ENCODE measurements around the gene AGO1.
A peak's percentile ranks its signal among the peaks of the same experiment; 100 is the strongest.
"Not testable (repeated sequence)": the region's sequence is repeated elsewhere in the genome, so short reads cannot be mapped to it uniquely, and the experiment has no call there.

AGO1 gene

DNA sequence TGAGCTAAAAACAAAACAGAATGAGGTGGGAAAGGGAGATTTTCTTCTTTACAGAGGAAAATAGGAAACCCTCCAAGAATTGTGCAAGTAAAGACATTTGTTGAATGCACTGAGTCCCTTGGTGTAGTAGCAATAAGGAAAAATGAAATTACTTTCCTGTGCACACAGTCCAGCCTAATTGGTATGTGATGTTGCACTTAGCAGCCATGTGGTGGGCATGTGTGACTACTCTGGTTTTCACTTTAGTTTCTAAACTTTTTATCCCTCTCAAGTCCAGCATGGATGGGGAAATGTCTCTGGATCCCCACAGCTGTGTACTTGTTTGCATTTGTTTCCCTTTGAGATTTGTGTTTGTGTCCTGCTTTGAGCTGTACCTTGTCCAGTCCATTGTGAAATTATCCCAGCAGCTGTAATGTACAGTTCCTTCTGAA is 40.8 kb downstream of the AGO1 start:
- no peak for DNase-seq

DNA sequence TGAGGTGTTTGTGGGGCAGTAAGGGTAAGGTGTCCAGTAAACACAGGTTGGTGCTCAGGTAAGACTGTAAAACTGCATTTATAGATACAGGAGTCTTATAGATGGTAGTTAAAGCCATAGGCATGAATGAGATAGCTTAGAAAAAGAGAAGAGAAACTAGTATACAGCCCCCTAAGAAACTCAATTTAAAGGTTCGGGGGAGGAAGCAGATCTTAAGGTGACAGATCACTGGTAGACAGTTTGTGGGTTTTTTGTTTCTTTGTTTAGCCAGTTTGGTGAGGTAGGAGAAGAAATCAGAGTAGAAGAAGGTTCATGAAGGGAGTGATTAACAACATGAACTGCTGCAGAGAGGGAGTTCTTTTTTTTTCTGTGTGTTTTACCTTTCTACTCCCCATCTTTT is 41.8 kb downstream of the AGO1 start:
- no peak for DNase-seq

DNA sequence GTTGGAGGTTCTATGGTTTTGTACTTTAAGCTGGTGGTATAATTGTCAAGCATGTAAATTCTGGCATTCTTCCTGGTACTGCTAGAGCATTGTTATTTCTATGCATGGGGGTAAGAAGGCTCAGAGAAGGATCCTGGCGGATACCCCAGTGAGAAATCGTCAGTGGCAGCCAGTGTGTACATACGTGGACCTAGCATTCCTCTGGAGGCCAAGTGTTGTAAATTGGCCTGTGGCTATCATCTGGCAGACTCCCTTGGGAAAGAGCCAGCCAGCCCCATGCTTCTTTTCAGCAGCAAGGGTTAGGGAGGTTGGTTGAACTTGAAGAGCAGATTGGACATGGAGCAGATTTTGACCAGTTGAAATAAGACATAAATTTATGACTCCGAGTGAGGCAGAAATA is 42.7 kb downstream of the AGO1 start:
- no peak for DNase-seq

DNA sequence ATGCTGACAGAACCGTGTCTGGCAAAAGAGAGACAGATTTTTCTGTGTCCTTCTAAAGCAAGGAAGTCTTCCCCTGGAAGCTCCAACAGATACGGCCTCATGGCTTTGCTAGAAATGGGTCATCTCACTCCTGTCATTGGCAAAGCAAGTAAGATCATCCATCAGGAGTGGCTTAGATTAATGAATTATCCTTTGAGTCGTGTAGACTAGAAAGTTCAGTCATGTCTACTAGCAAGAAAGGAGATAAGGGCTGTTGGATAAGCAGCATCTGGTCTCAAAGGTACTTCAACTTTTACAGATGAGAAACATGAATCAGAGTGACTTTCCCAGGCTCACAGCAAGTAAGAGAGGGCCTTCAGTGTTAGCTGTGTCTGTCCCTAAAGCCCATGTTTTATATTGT is 44.5 kb downstream of the AGO1 start:
- DNase-seq, result no peak

DNA sequence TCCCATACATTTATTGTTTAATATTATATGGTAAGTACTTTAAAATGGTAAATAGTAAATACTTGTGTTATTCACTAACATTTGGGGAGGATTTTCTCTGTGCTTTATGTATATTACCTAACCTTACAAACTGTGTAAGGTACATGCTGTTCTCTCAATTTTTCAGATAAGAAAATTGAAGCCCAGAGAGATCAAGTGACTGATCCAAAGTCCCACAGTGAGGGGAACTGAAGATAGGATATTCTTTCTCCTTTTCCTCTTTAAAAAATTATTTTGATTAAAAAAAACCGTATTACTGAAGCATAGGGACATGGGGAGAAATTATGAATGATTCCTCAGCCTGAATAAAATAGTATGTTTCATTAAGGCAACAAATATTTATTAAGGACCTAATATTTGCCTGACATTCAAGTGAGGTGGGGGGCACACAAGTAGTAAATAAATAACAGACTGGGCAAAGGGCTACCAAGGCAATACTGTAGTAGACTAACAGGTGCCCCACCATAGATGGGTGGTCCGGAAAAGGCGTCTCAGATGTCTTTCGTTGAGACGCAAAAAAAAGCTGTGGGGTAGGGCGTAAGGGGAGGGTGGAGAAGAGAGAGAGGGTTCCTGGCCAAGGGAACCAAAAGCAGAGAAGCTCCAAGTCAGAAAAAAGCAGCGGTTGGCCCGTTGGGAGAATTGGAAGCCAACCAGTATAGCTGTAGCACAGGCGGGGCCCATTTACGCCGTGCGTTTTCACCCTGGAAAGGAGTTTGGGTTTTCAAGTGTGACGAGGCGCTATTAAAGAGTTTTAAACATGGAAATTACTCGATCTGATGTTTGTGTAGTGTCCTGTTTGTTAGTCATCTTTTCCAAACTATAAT is 47.0 kb downstream of the AGO1 start:
- peak; percentile 64 to 77 (median 70) for DNase-seq

DNA sequence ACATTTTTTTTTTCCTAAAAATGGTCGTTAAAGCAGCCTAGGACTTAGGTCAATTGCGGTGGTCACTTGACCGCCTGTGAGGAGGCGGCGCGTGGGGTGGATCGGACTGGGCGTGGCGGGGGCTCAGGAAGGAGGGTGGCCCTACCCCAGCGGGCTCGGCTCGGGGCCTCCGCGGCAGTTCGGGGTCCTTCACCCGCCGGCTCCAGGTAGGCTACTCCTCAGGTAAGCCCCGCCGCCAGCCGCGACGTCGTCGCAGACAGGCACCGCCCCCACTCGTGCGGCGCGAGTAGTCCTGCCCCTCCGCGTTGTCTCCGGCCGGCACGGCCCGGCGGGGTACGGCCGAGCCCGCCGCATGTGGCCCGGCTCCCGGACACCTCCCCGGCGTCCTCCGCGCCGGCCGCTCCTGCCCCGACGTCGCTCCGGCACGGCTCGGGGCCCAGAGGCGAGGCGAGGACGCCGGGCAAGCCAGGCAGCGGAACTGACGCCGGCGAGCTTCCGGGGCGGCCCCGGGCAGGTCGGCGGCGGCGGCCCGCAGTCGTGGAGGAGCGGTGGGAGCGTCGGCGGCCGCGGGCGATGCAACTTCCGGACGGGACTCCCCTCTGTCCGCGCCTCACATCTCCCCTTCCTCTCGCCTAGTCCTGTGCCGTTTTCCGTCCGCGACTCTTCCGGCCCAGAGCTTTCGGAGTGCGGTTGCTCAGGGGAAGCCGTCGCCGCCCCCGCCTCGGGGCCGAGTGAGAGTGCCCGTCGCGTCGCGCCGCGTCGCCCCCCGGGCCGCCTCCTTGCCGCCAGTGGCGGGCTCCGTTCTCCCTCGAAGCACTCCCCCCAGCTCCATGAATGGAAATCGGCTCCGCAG is 47.8 kb downstream of the AGO1 start, which contains the start of gene AGO3:
Gene AGO3, plus strand, starts transcription at position 513 of the 853 bp plus-strand sequence. Its CDS starts 322 bp downstream, at position 835.
- DNase-seq, result peak; percentile 92 to 96 (median 94)

DNA sequence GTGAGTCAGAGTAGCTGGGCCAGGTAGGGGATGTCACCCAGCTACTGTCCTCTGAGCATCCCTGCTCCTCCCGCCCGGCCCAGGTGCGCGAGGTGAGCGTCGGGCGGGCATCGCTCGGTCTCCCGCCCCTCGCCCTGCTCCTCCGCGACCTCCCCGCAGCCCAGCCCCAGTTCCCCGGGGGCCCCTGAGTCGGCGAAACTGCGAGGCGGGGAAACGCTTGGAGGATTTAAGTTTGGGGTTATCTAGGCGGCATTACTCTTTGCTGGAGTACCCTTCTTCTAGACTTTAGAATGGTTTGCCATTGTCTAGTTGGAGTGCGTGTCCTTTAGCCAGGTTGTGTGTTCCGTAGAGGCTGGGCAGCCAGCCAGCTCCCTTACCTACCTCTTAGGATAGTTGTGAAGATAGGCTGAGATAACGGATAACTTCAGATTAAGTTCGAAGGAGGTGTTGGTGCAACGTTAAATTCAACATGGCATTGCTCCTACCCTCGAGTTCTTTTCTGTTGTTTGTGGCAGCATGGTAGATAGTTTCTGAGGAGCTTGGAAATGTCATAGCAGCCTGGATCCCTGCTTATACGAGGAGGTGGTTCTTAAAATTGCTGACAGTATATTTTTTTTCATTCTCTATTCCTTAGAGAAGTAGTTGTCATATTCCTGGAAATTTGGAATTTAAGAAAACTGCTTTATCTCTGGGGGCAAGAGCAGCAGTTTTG is 48.6 kb downstream of the AGO1 start:
- peak in 3 of 4 experiments; percentile 5 to 16 (median 7) for DNase-seq

DNA sequence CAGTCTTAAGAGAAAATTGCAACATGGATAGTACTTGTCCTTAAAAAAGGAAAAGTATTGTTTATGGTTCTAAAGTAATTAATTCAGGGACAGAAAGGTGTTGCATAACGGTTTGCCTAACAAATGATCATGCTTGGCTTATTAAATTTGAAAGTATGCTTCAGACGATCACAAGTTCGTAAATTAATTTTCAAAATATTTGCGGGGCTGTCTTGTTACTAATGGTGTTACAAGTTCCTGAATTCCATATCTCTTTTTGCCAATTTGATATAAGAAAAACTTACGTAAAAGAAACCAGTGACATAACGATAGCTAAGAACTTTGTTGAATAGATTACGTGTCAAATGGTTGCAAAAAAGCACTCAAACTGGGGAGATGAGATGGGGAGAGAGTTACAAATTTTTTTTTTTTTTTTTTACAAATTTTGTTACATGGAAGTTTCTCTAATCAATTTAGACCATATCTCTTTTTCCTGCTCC is 49.2 kb downstream of the AGO1 start:
- no peak for DNase-seq

DNA sequence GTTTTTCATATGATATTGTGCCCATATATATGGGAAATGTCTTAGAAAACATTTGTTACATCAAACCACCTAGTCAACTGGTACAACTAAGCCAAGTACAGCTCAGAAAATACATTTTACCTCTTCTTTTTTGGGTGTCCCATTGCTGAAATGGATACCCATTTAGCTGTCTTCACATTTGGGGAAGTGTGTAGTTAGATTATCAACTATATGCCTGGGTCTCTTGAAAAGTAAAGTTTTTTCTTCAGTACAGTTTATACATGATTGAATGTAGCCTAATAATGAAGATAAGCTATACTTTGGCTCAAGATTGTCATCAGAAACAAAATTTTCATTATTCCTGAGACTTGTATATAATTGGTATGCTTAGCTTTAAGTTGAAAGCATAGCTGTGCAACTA is 49.9 kb downstream of the AGO1 start:
- no peak for DNase-seq

DNA sequence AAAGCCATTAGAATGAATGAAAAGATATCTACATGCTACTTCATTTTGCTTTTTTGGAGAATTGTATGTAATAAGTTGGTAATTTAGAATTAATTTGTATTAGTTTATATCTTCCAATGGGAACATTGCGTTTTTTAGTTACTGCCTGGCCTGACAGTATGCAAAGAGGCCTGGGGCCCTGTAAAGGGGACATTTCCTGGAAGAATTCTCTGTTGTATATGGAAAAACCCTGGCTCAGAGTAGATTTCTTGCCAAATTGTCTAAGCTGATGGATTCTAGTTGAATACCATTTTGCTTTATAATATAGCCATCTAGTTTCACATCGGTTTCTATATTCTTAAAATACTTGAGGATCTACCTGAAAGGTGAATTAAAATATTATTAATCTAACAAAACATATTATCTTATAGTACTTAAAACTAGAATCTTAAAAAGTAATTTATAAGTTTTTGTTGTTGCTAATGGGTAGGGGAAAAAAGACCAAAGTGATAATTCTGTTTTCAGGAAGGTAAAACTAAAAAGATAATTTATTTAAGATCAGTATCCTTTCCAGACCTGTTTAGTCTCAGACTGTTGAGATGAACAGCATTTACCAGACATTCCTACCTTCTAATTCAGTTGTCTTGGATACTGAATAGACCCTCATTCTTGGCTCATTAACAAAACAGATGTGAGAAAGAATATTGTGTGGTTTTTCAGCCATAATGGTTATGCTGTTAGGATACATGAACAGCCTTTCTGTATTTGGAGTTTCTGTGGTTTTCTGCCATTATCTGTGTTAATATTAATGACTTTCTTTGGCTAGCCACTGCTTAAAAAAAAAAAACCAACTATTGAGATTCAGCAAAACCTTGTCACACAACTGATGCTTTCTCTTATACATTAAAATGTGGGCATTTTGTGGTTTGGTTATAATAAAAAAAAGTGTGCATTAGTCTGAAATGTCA is 52.7 kb downstream of the AGO1 start:
- DNase-seq, result no peak

DNA sequence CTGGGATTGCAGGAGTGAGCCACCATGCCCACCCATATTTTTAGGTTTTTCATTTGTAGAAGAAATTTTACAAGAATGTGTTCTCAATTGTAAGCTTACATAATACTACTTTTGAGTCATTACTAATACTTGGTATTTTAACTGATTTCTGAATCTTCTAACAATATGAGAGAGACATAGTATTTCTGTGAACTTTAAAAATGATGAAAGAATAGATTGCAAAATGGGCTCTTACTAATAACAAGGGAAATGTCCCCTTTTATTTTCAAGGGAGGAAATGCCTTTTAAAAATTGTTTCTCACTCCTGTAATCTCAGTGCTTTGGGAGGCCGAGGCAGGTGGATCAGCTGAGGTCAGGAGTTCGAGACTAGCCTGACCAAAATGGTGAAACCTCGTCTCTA is 53.8 kb downstream of the AGO1 start:
- peak in 2 of 4 experiments; percentile 69 to 70 for DNase-seq

DNA sequence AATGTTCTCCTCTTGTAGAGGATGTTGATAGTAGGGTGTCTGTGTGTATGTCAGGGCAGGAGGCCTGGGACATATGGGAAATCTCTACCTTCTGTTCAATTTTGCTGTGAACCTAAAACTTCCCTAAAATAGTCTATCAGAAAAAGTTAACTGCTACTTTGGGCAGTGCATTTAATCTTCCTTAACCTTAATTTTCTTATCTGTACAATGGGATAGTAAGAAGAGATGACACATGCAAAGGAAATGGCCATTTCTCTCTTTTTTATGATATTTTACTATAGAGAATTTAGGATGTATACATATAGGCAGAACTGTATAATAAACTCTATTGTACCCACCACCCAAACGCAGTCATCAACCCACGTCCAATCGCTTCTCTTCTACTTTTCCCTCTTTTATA is 56.5 kb downstream of the AGO1 start:
- no peak for DNase-seq

DNA sequence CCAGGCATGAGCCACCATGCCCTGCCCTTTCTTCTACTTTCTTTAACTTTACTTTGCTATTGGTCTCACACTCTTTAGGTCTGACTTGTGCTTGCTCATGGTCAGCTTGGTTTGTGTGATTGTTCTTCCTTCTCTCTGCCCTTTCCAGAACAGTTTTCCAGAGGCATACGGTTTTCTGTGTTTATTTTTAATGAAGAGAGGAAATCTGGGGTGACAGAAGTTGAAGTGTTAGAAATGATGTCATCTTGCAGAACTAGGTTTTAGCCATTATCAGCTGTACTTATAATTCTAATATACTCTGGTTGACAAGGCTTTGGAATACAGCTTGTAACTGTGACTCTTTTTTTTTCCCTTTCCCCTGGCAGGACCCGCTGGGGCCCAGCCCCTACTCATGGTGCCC is 62.3 kb downstream of the AGO1 start:
- peak in 1 of 4 experiments; percentile 16 for DNase-seq

DNA sequence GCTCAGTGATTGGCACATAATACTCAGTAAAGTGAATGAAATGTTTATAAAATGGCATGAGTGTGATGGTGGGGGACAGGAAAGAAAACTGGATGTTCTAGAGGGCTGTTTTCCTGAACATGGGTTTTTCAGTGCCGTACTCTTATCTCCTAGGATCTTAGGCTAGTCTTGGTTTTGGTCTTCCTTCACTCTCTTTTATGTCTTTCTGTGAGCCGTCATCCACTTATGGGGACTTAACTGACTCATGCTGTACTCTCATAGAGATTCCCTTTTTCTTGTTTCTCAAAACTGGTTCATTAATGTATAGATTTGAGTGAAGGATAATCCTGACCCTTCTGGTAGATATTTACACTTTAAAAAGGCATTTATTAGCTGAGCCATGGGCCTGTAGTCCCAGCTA is 64.5 kb downstream of the AGO1 start:
- DNase-seq, result no peak

DNA sequence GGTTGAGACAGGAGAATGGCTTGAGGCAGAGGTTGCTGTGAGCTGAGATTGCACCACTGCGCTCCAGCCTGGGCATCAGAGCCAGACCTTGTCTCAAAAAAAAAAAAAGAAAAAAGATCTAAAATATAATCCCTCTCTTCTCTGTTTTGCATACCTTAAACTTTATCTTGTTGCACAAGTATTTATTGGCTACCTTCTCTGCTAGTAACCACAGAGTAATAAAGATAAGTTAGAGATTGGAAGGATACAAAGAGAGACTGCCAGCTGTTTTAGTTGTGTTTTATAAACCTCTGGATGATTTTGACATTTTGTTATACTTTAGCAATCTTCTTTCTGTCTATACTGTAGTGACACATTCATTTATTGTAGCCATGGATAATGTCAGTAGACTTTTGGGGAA is 75.5 kb downstream of the AGO1 start:
- DNase-seq, result no peak

DNA sequence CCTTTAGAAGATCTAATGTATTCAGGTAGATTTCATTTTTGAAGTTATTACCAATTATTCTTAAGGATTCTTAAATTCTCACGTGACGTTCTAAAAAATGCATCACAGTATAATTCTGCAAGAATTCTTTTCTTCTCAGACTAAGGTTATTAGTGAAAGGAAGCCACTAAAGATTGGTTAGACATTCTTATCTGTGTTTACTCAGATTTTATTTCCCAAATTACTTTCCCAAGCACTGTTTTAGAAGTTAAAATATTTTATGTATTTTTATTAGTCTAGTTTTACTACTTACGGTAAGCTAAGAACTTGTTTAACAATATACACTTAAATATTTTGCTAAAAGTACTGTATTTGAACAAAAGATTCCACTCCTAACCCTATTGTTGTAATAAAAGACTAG is 76.3 kb downstream of the AGO1 start:
- DNase-seq, result no peak

DNA sequence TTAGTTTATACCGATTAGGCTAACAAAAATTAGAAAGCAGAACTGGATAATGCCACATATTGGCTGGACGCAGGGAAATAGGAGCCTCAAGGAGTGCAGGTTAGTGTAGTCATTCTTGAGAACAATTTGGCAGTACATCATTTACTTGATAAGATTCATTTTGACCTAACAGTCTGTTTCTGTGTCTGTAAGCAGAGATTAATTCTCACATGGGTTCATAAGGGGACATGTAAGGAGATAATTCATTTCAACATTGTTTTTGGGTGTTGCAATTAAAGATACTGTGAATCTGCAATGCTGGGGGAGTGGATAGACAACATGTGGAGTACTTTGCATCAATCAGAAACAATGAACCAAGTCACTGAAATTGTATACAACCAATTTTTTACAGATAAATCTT is 79.9 kb downstream of the AGO1 start:
- DNase-seq, result no peak

DNA sequence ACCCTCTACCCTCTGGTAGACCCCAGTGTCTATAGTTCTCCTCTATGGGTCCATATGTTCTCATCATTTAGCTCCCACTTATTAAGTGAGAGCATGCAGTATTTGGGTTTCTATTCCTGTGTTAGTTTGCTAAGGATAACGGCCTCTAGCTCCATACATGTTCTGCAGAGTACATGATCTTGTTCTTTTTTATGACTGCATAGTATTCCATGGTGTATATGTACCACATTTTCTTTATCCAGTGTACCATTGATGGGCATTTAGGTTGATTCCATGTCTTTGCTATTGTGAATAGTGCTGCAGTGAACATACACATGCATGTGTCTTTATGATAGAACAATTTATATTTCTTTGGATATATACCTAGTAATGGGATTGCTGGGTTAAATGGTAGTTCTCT is 81.3 kb downstream of the AGO1 start:
- DNase-seq, result not testable (repeated sequence)

DNA sequence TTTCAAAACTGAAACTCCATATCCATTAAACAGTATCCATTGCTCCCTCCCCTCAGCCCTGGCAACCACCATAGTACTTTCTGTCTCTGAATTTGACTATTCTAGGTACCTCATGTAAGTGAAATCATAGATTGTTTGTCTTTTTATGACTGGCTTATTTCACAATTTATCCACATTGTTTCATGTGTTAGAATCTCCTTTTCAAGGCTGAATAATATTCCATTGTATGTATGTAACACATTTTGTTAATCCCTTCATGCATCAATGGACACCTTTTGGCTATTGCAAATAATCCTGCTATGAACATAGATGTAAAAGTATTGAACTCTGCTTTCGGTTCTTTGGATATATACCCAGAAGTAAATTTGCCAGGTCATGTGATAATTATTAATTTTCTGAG is 85.4 kb downstream of the AGO1 start:
- DNase-seq, result no peak

DNA sequence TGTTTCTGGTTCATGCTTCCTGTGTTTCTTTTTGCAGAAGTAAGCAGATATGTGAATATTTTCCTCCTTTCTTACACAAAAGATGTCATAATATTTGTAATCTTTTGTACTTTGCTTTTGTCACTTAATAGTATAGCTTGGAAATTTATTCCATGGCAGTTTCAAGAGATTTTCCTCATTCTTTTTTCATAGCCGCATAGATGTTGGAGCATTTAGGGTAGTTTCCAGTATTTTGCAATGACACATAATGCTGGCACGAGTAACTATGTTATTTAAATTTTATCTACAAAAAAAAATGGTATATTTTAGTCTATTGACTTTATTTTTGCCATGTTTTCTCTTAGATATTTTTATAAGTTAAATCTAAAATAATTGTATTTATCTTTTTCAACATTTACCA is 88.6 kb downstream of the AGO1 start:
- DNase-seq, result peak in 1 of 4 experiments; percentile 12

DNA sequence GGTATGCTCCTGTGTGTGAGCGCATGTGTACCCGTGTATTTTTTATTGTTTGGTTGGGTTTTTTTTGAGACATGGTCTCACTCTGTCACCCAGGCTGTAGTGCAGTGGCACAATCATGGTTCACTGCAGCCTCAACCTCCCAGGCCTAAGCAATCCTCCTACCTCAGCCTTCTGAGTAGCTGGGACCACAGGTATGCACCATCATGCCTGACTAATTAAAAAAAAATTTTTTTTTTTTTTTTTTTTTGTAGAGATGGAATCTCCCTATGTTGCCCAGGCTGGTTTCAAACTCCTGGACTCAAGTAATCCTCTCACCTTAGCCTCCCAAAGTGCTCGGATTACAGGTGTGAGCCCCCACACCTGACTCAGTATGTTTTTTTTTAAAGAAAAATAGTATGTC is 89.6 kb downstream of the AGO1 start:
- not testable (repeated sequence) for DNase-seq

DNA sequence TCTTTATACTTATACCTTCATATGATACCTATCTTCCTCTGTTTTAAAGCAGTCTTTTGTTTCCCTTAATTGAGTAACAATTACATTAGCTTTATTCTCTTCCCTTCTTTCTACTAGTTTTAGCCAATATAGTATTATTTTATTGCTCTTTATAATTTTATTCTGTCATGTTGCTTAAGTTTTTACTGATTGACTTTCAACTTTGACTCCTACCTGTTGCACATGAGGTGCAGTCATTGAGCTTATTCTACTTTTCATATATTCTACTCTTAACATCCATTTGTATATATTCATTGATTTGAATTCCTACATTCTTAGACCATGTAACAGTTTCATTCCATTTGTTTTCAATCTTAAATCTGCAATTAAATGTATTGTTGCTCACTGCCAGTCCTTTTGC is 97.1 kb downstream of the AGO1 start:
- DNase-seq, result no peak
